Esophagus muscularis mucosa (tissue), 4 donors: ENCODE measurements around the gene MGAT5B. TPM values are rescaled to one million over a fixed set of nuclear protein-coding genes. Genes with fewer than 3 reads are reported as not detected.

Experiments
- DNase-seq: peaks from one replicate; pipeline ENCODE4 v3.0.0-alpha.2; 2017; ENCODE audit errors: extremely low spot score
- H3K27ac ChIP-seq, 4 donors: fragments of 200-600 bp; sonication (generic); replicated peaks in 1 of 4; 1 replicate in 3 of 4; 2 replicates in 1 of 4; pipeline ENCODE4 v1.5.1; 2016 to 2019; ENCODE audit warnings: mild to moderate bottlenecking in 1 of 4
- H3K27me3 ChIP-seq, 4 donors: fragments of 200-600 bp; sonication (generic); one replicate each; pipeline versions ENCODE4 v1.5.1 to v1.6.0; 2016 to 2019
- H3K36me3 ChIP-seq, 4 donors: fragments of 200-600 bp; sonication (generic); one replicate each; pipeline ENCODE4 v1.5.1; 2016 to 2019
- H3K4me1 ChIP-seq, 4 donors: fragments of 200-600 bp; sonication (generic); one replicate each; pipeline ENCODE4 v1.5.1; 2016 to 2019
- H3K4me3 ChIP-seq, 4 donors: fragments of 200-600 bp; sonication (generic); 1 replicate in 2 of 4; 2 replicates in 2 of 4; pipeline ENCODE4 v1.5.1; 2016 to 2019; ENCODE audit warnings: mild to moderate bottlenecking in 4 of 4, moderate library complexity in 1 of 4
- H3K9me3 ChIP-seq, 4 donors: fragments of 200-600 bp; sonication (generic); 1 replicate in 3 of 4; 2 replicates in 1 of 4; pipeline ENCODE4 v1.5.1; 2016 to 2019
- EP300 ChIP-seq: sonication (generic); formaldehyde crosslinking; IDR thresholded peaks from one replicate; pipeline ENCODE4 v1.6.1; 2017; ENCODE audit warnings: antibody characterized with exemption
- POLR2A ChIP-seq: fragments of 450-650 bp; IDR thresholded peaks from one replicate; pipeline ENCODE4 v1.6.1; 2017; ENCODE audit warnings: antibody characterized with exemption, moderate library complexity, mild to moderate bottlenecking, low read depth
- POLR2AphosphoS5 ChIP-seq, 2 donors: sonication (generic); formaldehyde crosslinking; IDR thresholded peaks; one replicate each; pipeline ENCODE4 v1.6.1; 2017; ENCODE audit warnings: antibody characterized with exemption in 2 of 2
- WGBS: methylation state at CpG from one replicate; pipeline ENCODE4 v1.1.5; 2018; 5-methylcytosine and 5-hydroxymethylcytosine counted together
- intact Hi-C: fragments of 100-400 bp; cut with DNase I; formaldehyde crosslinking; loops from one replicate; pipeline ENCODE4 v1.15.1; 2023
- total RNA-seq, 4 donors: library from RNA; depleted of rRNA; stranded (reverse); fragments of >200 nt; gene quantifications; one replicate each; pipeline versions ENCODE4 v1.1.0 to v1.2.1, GENCODE V29; 2016
- TF ChIP-seq, protein P1 (sequence below), 3 experiments: fragments of 200-600 bp in 2 of 3; fragments of 450-650 bp in 1 of 3; sonication (generic) in 2 of 3; IDR thresholded peaks; one replicate each; pipeline ENCODE4 v1.5.1; 2017 to 2019; ENCODE audit warnings: antibody characterized with exemption in 3 of 3, mild to moderate bottlenecking in 2 of 3, moderate library complexity in 1 of 3

Gene MGAT5B
- total RNA-seq, 4 donors from 2014 or later = under 0.01 to 1.7 (median 0.43) TPM

DNA sequence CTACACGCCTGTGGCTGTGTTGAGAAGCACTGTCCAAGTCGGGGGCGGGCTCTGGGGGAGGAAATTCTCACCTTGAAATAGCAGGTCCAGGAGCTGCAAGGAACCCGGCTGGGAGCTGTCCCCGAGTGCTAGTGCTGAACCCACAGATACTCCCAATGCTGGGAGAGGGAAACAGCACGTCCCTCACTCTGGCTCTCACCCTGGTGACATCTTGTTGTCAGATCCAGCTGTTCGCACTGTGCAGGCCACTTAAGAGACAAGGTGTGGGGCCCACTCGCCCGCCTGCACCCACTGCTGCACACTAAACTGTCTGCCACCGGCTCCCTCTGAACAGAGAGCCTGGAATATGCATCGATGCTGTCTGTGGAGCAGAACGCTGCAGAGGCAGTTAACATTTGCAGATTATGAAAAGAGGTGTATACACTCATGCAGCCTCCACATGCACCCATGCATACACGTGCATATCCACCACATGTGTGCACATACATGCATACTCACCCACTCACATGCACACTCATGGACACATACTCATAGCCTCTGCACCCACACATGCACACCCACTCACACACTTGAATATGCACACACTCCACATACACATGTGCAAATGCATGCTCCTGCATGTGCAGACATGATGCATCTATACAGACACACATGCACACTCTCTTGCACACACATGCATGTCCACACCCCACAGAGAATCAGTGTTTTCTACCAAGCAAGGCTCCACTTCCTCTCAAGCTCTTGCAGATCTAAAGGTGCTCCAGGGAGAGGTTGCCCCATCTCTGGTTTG lies 42.0 kb downstream of the MGAT5B start:
- peaks cover 0 to 48% (median 0%) of the 10 kb centered on the region in 4 donors for H3K27me3 ChIP-seq
- H3K36me3 ChIP-seq = no peaks in the 10 kb centered on the region
- 33% methylated on average over 13 of the region's 13 CpGs for WGBS
- DNase-seq = no peak
- no peak for TF ChIP-seq POLR2AphosphoS5 (IDR thresholded peaks at IDR 0.05)
- TF ChIP-seq, protein P1, sequence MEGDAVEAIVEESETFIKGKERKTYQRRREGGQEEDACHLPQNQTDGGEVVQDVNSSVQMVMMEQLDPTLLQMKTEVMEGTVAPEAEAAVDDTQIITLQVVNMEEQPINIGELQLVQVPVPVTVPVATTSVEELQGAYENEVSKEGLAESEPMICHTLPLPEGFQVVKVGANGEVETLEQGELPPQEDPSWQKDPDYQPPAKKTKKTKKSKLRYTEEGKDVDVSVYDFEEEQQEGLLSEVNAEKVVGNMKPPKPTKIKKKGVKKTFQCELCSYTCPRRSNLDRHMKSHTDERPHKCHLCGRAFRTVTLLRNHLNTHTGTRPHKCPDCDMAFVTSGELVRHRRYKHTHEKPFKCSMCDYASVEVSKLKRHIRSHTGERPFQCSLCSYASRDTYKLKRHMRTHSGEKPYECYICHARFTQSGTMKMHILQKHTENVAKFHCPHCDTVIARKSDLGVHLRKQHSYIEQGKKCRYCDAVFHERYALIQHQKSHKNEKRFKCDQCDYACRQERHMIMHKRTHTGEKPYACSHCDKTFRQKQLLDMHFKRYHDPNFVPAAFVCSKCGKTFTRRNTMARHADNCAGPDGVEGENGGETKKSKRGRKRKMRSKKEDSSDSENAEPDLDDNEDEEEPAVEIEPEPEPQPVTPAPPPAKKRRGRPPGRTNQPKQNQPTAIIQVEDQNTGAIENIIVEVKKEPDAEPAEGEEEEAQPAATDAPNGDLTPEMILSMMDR (IDR thresholded peaks at IDR 0.05) = no peak
- no peak for TF ChIP-seq EP300
- no peak for TF ChIP-seq POLR2A
- H3K4me1 ChIP-seq = no peaks in the 10 kb centered on the region
- no peak overlapping the region for H3K27ac ChIP-seq
- intact Hi-C loops = no loop called here
- peaks cover 0 to 4% (median 0%) of the 10 kb centered on the region in 4 donors for H3K9me3 ChIP-seq
- H3K4me3 ChIP-seq = no peak overlapping the region

DNA sequence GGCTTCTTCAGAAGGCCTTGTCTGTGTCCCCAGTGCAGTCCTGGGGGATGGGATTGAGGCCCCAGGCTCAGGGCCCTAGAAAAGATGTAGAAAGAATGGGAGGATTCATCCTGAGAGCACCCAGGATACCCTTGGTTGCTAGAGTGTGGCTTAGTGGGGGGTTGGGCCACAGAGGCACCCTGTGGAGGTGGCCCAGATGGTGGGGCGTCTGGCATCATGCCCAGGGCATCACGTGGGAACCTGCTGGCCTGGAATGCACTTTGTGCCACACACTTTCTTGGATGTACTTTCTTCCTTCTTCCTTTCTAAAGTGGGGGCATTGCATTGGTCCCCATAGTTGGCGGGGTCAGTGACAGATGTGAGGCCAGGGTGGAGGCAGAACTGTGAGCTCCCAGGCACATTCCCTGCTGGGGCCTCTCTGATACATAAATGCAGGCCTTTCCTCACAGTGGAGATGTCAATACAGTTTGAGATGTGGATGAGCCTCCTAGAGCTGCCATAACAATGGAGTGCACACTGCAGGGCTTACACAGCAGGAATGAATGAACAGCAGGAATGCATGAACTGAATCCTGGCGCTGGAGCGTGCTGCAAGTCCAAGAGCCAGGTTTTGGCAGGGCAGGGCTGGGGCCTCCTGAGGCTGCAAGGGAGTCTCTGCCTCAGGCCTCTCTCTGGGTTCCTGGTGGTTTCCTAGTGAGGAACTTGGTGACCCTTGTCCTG lies 43.3 kb downstream of the MGAT5B start:
- Histone ChIP-seq H3K36me3 (no peaks in the 10 kb centered on the region), H3K27ac (no peak overlapping the region), H3K4me1 (no peaks in the 10 kb centered on the region), H3K4me3 (no peak overlapping the region), H3K9me3 (peaks cover 0 to 4% (median 0%) of the 10 kb centered on the region in 4 donors), H3K27me3 (peaks cover 0 to 48% (median 0%) of the 10 kb centered on the region in 4 donors)
- TF ChIP-seq EP300 = no peak
- TF ChIP-seq POLR2A = no peak
- TF ChIP-seq POLR2AphosphoS5 (IDR thresholded peaks at IDR 0.05) = no peak
- TF ChIP-seq, protein P1 (IDR thresholded peaks at IDR 0.05) = no peak
- DNase-seq = no peak
- intact Hi-C loops = no loop called here
- 76% methylated on average over 4 of the region's 5 CpGs for WGBS

DNA sequence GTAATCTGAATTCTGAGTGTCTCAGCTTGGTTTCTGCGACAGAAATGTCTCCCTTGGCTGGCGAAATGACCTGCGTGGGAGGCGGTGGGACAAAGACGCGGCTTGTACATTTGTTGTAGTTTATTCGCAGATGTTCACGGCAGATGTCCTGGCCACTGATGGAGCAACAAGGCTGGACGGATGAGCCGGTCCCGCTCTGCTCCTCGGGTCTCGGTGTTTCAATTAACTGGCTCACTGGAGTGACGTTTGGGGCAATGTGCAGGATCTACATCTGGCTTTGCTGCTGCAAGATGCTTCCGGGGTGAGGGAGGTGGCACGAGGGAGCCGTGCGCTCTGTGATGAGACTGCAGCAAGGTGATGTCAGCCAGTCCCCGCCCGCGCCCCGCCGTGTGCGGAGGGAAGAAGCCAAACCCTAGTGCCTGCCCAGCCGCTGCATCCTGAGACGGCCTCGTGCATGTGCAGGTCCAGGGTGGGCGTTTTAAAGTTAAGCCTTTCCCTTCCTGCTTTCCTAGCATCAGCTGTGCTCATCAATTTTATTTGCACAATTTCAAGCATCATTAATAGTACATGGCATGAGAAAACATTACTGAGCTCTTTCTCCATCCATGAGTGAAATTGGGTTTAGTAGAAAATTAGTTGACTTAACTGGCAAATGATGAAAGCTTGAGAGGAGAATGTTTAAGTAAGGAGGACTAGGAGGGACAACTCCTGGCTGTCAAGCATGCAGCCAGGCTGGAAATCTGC lies 44.4 kb downstream of the MGAT5B start:
- no peak for DNase-seq
- WGBS = 92% methylated on average over 27 of the region's 28 CpGs

DNA sequence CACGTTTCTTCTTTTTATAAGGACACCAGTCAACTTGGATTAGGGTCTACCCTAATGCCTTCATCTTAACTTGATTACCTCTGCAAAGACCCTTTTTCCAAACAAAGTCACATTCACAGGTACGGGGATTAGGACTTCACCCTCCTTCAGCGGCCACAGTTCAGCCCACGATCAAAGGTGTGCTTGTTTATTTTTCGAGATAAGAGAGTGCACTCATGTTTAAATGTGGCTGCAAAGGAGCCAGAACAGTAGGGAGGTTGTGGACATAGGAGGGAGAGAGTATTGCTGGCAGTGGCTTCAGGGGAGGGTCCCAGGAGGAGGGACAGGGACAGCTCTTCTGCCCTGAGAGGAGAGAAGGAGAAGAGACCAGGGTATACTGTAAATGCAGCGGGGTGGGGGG lies 46.7 kb downstream of the MGAT5B start:
- no peak for DNase-seq
- Histone ChIP-seq H3K36me3 (no peaks in the 10 kb centered on the region), H3K27me3 (peaks cover 0 to 61% (median 0%) of the 10 kb centered on the region in 4 donors), H3K4me3 (no peak overlapping the region), H3K4me1 (no peaks in the 10 kb centered on the region), H3K27ac (no peak overlapping the region), H3K9me3 (no peaks in the 10 kb centered on the region)
- intact Hi-C loops = no loop called here
- TF ChIP-seq POLR2AphosphoS5 (IDR thresholded peaks at IDR 0.05) = no peak
- TF ChIP-seq EP300 = no peak
- no peak for TF ChIP-seq POLR2A
- TF ChIP-seq, protein P1 (IDR thresholded peaks at IDR 0.05) = no peak
- 74% methylated on average over 6 of the region's 6 CpGs for WGBS

More for the DNA sequence above, 44.4 kb downstream of the MGAT5B start:
- no peaks in the 10 kb centered on the region for H3K36me3 ChIP-seq
- intact Hi-C loops = no loop called here
- TF ChIP-seq, protein P1 (IDR thresholded peaks at IDR 0.05) = no peak
- H3K9me3 ChIP-seq = peaks cover 0 to under 1% (median 0%) of the 10 kb centered on the region in 4 donors
- H3K27ac ChIP-seq = no peak overlapping the region
- H3K4me3 ChIP-seq = no peak overlapping the region
- no peaks in the 10 kb centered on the region for H3K4me1 ChIP-seq
- peaks cover 0 to 53% (median 0%) of the 10 kb centered on the region in 4 donors for H3K27me3 ChIP-seq
